NCI-H82 (cell line): ENCODE data around the gene SPRYD3.
"Not testable (repeated sequence)": the region's sequence is repeated elsewhere in the genome, so short reads cannot be mapped to it uniquely, and the experiment has no call there.

Experiments
- DNase-seq: peaks from one replicate; lab custom pipeline; 2025; lab: John Stamatoyannopoulos, UW

Gene SPRYD3

GRCh38 chr12:53079226-53080117 is at the start of gene SPRYD3:
SPRYD3 (minus strand) TSS chr12:53079390; CDS start chr12:53079333, 57 bp downstream.
- DNase-seq, result peak; percentile 99

- DNase-seq, result no peak
These were observed 48.0 kb upstream of the SPRYD3 start for GRCh38 chr12:53127169-53127568.

- DNase-seq, result no peak
These were observed 45.1 kb upstream of the SPRYD3 start for GRCh38 chr12:53124352-53124723.

DNA sequence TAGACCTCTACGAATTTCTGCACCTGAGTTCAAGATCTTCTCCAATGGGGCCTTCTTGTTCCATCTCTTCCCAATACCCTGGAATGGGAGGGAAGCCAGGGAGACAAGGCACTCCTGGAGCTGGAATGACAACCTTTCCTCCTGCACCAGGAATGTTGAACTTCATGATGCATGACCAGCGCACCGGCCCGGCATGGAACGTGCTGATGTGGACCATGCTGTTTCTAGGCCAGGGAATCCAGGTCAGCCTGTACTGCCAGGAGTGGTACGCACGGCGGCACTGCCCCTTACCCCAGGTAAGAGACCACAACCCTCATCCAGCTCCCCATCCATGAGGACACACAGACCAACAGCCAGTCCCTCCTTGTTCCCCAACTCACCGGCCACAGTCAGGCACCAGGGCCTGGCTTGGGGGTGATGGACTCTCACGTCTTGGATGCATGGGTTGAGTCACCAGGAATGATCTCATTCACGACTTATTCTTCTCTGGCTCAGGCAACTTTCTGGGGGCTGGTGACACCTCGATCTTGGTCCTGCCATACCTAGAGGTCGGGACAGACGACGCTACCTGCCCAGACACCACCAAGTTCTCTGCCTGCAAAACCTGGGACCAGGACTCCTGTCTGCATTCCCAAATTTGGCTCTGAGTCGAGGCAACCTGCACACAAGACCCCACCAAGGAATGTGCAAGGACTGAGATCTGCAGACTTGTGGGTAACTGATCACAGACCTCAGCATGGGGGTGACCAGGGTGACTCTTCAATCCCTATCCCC is 44.6 kb upstream of the SPRYD3 start:
- DNase-seq, result no peak

GRCh38 chr12:53122961-53123468 is 43.8 kb upstream of the SPRYD3 start:
- DNase-seq, result peak; percentile 17

GRCh38 chr12:53120685-53121525 is 41.7 kb upstream of the SPRYD3 start:
- no peak for DNase-seq

DNA sequence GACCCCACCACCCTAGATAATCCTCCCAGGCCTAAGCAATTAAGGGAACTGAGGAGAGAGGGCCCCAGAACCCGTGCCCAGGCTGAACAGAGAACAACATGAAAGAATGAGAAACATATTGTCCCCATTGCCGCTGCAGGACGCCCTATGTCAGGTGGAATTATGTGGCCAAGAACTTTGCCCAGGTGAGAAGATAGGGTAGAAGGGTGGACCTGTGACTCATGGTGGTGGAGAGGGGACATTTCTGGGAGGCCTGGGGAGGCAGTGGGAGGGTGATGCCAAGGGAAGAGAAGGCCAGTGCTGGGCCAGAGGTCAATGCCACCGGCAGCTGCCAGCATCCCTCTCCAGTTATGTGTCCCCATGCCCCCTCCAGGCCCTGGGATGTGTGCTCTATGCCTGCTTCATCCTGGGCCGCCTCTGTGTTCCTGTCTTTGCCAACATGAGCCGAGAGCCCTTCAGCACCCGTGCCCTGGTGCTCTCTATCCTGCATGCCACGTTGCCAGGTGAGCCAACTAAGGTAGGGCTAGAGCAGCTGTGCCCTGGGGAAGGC is 39.6 kb upstream of the SPRYD3 start:
- no peak for DNase-seq

DNA sequence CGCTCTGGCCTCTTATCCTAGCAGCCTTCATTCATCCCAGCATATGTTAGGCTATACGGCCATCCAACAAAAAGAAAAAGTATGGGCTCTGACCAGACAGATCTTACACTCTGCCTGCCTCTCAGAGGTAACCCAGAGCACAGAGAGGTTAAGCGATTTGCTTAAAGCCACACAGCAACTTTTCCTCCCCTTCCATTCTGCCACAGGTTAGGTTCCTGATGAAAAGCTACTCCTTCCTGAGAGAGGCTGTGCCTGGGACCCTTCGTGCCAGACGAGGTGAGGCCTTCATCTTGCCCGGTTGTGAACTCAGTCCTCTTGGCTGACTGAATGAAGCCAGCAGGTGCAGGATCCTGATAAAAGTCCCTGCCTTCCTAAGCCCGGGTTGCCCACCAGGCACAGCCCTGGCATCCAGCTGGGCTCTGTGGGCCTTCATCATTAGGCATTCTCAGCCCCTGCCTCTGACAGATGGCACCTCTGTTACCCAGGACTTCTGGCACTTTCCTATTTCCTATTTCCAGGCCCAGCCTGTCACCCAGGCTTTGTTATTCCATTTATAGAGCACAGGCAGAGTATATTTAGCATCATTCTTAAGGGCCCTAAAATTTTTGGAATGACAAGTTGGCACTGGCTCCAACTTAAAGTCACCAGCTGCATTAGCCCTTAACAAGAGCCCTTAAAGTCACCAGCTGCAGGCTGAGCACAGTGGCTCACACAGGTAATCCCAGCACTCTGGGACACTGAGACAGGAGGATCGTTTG is 36.9 kb upstream of the SPRYD3 start:
- DNase-seq, result no peak

DNA sequence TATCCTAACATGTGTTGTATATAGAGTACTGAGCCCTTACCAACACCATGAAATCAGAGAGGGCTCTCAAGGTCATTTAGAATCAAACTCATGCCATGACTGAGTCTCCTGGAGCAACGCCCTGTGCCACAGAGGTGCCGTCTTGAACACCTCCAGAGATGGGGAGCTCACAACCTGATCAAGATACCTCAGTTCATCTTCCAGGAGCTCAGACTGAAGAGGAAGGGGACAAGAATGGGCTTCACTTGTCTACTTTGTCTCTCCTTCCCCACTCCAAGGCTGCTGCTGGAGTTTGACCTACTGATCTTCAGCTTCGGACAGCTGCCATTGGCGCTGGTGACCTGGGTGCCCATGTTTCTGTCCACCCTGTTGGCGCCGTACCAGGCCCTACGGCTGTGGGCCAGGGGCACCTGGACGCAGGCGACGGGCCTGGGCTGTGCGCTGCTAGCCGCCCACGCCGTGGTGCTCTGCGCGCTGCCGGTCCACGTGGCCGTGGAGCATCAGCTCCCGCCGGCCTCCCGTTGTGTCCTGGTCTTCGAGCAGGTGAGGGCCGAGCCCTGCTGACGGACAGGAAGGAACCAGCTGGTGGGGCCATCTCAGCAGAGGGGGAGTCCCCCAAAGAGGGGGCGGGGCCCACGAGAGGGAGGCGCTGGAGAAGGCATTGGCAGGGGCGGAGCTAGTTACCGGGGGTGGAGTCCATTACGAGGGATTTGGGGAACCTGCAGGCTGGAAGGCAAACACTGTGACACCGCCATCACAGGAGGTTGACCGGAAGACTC is 36.1 kb upstream of the SPRYD3 start:
- no peak for DNase-seq

- no peak for DNase-seq
These were observed 34.8 kb upstream of the SPRYD3 start for GRCh38 chr12:53113951-53114350.

DNA sequence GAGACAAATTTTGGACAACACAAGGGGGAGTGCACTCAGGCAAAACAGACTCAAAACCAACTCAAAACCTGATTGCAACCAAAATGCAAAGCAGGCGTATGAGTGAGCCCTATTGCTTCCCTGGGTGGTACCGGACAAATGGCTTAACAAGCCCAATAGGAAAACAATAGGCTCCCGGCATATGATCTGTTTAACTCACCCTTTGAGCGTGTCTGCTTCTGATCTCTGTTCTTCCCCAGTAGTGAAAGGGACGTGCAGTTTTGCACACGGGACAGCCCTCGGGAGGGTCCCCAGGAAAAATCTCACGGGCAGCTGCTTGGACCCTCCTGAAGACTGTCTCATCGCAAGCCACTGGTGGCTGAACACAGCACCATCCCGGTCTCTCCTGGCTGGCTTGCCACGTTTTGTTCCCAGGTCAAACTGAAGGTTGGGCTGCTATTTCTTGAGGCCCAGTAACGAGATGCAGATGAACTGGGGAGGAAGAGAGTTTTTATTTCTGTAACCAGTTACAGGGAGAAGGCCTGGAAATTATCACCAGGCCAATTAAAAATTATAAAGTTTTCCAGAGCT is 34.0 kb upstream of the SPRYD3 start:
- no peak for DNase-seq

DNA sequence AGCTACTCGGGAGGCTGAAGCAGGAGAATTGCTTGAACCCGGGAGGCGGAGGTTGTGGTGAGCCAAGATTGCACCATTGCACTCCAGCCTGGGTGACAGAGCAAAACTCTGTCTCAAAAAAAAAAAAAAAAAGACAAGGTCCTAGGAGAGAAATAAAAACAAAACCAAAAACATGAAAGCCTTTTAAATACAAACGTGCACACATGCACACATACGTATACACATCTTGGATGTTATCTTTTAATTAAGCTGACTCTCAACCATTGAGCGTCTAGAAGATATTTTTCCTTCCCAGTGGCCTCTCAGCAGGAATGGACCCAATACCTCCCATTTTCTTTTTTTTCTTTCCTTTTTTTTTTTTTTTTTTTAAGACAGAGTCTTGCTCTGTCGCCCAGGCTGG is 33.2 kb upstream of the SPRYD3 start:
- not testable (repeated sequence) for DNase-seq

DNA sequence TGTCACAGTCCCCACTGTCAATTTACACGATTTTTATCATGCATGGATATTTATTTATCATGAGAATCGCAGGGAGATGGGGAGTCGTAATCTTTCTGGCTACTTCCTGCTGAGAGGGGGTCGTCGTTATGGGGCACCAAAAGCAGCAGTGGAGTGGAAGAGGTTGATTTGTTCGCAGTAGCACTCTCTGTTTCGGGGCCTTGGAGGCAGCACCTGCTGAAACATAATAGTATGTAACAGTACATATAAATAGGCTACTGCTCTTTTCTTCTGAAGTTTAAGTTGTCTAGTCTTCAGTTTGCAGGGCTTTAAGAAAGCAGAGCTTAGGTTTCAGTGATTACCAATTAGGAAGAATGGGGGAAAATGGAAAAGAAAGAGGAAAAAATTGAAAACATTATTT is 27.9 kb upstream of the SPRYD3 start:
- no peak for DNase-seq

- no peak for DNase-seq
These were observed 26.7 kb upstream of the SPRYD3 start for GRCh38 chr12:53105712-53106439.

- DNase-seq, result no peak
These were observed 26.1 kb upstream of the SPRYD3 start for GRCh38 chr12:53105256-53105655.

- DNase-seq, result no peak
These were observed 24.7 kb upstream of the SPRYD3 start for GRCh38 chr12:53103860-53104305.

DNA sequence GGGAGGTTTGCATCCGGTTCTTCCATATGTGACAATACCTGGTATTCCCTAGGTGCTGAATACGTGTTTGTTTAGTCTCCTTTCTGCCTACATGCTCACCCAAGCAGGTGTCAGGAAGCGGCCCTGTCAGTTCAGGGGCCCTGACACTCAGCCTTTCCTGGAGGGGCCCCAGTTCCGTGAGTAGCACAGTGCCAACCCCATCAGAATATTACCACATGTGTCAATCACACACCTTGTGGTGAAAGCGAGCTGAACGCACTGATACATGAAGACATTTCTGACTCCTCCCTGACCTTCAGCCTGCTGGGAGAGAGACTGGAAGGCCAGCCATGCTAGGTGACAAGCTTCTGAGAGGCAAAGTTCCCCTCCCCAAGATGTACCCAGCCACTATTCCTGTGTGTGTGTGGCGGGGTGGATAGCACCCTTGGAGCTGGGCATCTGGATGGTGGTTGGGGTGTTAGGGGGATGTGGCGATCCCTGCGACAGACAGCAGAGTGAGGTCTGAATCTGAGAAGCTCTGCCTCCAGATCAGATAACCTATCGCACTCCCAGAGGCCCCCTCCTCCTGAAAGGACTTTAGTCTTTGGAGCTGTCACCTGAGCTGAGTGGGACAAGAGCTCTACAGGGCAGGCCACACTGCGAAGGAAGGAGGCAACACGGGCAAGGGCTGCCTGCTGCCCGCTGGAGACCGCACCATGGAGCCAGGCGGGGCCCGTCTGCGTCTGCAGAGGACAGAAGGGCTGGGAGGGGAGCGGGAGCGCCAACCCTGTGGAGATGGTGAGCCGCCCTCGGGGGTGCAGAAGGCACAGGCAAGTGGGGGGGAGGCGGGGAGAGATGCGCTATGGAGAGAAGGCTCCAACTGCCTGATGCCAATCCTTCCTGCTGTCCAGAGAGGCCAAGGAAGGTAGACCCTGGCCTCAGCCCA is 24.0 kb upstream of the SPRYD3 start, which contains the start of gene SOAT2:
SOAT2 (plus strand) TSS at position 604 of the 925 bp plus-strand sequence; CDS start at position 696, 92 bp downstream.
- DNase-seq, result no peak
